OCI-LY3 (cell line): ENCODE measurements around the gene SH2D5.
A peak's percentile ranks its signal among the peaks of the same experiment; 100 is the strongest.

Experiments
- H2AFZ ChIP-seq: fragments of 200-600, 300-600 bp; shearing (Covaris generic); 2 replicates; pipeline ENCODE4 v1.6.0; 2014; ENCODE audit warnings: antibody characterized with exemption, low read depth, low read length
- H3K27ac ChIP-seq: fragments of 200-600, 300-600 bp; sonication (generic); 2 replicates; pipeline ENCODE4 v1.5.1; 2014; ENCODE audit warnings: mild to moderate bottlenecking, low read length, moderate library complexity, mixed read lengths
- H3K27me3 ChIP-seq: fragments of 200-600, 300-600 bp; sonication (generic); 2 replicates; pipeline ENCODE4 v1.6.1; 2014; ENCODE audit warnings: low read depth, low read length, mixed read lengths
- H3K36me3 ChIP-seq: fragments of 200-600, 300-600 bp; sonication (generic); replicated peaks from 2 replicates; pipeline ENCODE3; 2014; ENCODE audit warnings: low read depth, low read length, mixed read lengths
- H3K4me1 ChIP-seq: fragments of 300-600, 200-600 bp; sonication (generic); 2 replicates; pipeline ENCODE4 v1.6.1; 2014; ENCODE audit warnings: low read length, mixed read lengths
- H3K4me2 ChIP-seq: fragments of 200-600, 300-600 bp; sonication (generic); 2 replicates; pipeline ENCODE4 v1.6.1; 2014; ENCODE audit warnings: low read length, mixed read lengths
- H3K4me3 ChIP-seq: fragments of 300-600, 200-600 bp; sonication (generic); 2 replicates; pipeline ENCODE4 v1.5.1; 2014; ENCODE audit warnings: antibody characterized with exemption, mild to moderate bottlenecking, low read length, moderate library complexity
- H3K79me2 ChIP-seq: fragments of 300-600, 200-600 bp; shearing (Covaris generic); 2 replicates; pipeline ENCODE4 v1.6.1; 2014; ENCODE audit warnings: mild to moderate bottlenecking, low read length, mixed read lengths
- H3K9ac ChIP-seq: fragments of 300-600, 200-600 bp; shearing (Covaris generic); 2 replicates; pipeline ENCODE4 v1.6.0; 2014; ENCODE audit warnings: mild to moderate bottlenecking, low read length, moderate library complexity
- H3K9me3 ChIP-seq: fragments of 200-600, 300-600 bp; shearing (Covaris generic); 2 replicates; pipeline ENCODE4 v1.6.1; 2014; ENCODE audit warnings: low read length, mixed read lengths; ENCODE audit not compliant: insufficient read depth
- H4K20me1 ChIP-seq: fragments of 200-600, 300-600 bp; sonication (generic); 2 replicates; pipeline ENCODE4 v1.6.1; 2016; ENCODE audit warnings: low read length, mixed read lengths; ENCODE audit not compliant: insufficient read depth
- EZH2phosphoT487 ChIP-seq: fragments of 200-600 bp; shearing (Covaris generic); IDR thresholded peaks from 2 replicates; pipeline ENCODE4 v1.6.1; 2018; ENCODE audit warnings: antibody characterized with exemption, mixed run types, low read depth
- TF ChIP-seq, protein P1 (sequence below): fragments of 200-600, 300-600 bp; sonication (generic); IDR thresholded peaks from 2 replicates; pipeline ENCODE4 v1.5.1; 2014; ENCODE audit warnings: antibody characterized with exemption, low read length, low read depth

SH2D5 gene

DNA sequence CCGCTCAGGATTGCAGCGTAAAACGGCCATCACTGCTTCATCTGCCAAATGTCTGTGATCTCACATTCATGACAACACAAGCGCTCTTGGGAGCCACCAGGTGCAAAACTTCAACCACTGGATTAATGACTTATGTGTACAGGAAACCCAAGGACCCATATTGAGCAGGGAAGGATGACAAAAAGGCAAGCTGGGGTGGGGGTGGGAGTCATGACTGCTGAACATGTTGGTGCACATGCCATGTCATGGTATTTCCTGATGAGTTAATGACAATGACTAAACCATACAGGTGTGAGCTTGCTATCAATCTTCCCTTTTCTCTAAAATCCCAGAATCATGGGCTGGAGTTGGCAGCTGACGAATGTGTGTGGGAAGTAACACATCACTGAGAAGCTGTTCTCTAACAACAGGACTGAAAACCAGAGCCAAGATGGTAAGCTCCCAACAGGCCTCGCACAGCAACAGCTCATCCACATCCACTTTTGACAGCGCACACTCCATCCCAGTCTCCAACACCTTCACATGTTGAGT, 3.1 kb upstream of the SH2D5 start:
- Histone ChIP-seq H4K20me1 (no peaks in the 10 kb centered on the region), H3K4me1 (peaks cover 8% of the 10 kb centered on the region), H3K79me2 (no peaks in the 10 kb centered on the region), H3K27ac (no peak overlapping the region), H2AFZ (no peak overlapping the region), H3K9me3 (no peaks in the 10 kb centered on the region), H3K27me3 (peaks cover 9% of the 10 kb centered on the region), H3K4me3 (no peak overlapping the region), H3K36me3 (peaks cover 14% of the 10 kb centered on the region), H3K4me2 (no peak overlapping the region), H3K9ac (no peak overlapping the region)
- TF ChIP-seq EZH2phosphoT487 = no peak
- TF ChIP-seq, protein P1, sequence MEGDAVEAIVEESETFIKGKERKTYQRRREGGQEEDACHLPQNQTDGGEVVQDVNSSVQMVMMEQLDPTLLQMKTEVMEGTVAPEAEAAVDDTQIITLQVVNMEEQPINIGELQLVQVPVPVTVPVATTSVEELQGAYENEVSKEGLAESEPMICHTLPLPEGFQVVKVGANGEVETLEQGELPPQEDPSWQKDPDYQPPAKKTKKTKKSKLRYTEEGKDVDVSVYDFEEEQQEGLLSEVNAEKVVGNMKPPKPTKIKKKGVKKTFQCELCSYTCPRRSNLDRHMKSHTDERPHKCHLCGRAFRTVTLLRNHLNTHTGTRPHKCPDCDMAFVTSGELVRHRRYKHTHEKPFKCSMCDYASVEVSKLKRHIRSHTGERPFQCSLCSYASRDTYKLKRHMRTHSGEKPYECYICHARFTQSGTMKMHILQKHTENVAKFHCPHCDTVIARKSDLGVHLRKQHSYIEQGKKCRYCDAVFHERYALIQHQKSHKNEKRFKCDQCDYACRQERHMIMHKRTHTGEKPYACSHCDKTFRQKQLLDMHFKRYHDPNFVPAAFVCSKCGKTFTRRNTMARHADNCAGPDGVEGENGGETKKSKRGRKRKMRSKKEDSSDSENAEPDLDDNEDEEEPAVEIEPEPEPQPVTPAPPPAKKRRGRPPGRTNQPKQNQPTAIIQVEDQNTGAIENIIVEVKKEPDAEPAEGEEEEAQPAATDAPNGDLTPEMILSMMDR = no peak

DNA sequence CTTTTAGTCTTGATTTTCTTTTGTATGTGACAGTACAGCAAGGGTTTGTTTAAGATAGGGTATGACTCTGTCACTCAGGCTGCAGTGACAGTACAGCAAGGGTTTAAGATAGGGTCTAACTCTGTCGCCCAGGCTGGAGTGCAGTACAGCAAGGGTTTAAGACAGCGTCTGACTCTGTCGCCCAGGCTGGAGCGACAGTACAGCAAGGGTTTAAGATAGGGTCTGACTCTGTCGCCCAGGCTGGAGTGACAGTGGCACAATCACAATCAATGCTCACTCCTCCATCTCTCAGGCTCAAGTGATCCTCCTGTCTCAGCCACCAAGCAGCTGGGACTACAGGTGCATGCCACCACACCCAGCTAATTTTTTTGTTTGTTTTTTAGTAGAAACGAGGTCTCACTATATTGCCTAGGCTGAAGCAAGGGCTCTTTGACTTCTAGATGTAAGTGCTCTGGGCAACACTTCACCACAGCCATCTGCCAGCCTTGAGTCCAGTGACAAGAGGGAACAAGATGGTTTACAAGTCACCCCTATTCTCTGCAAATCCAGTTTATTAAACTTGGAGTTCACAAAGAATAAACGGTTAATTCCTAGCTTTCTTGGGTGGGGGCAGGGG, 965 bp upstream of the SH2D5 start:
- Histone ChIP-seq H3K79me2 (no peaks in the 10 kb centered on the region), H3K9me3 (no peaks in the 10 kb centered on the region), H4K20me1 (no peaks in the 10 kb centered on the region), H3K27ac (0 out of 2 replicates have a peak overlapping the region, but pooled peaks have one; percentile 11), H3K27me3 (peaks cover 19% of the 10 kb centered on the region), H3K4me2 (peak overlapping the region; percentile 99), H3K36me3 (peaks cover 6% of the 10 kb centered on the region), H3K4me3 (peak overlapping the region; percentile 82), H2AFZ (0 out of 2 replicates have a peak overlapping the region, but pooled peaks have one; percentile 37), H3K9ac (peak overlapping the region; percentile 53), H3K4me1 (peaks cover 8% of the 10 kb centered on the region)
- TF ChIP-seq, protein P1 = no peak
- no peak for TF ChIP-seq EZH2phosphoT487

DNA sequence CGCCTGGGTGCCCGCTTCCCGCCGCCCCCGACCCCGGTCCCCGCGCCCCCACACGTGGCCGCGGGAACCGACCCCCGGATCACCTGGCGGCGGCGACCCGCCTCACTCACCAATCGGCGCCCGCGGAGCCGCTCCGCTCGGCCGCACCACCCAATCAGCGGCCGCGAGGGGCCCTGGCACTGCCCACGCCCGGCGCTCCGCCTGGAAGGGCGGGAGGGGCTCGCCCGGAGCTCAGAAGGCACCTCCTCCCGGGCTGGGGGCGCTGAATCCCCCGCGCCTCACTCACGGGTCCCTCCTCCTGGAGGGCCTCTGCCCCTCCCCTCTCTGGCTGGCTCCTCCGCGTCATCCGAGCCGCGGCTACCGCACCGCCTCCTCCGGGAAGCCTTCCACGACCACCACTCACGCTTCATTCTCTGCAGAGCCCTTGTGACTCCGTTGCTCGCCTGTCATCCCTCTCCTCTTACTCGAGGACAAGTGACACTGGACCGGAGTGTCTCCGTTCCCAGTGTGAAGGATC, 374 bp downstream of the SH2D5 start:
- H4K20me1 ChIP-seq = no peaks in the 10 kb centered on the region
- no peaks in the 10 kb centered on the region for H3K79me2 ChIP-seq
- no peak overlapping the region for H3K27ac ChIP-seq
- H3K4me3 ChIP-seq = peak overlapping the region; percentile 82
- peaks cover 8% of the 10 kb centered on the region for H3K4me1 ChIP-seq
- H3K9ac ChIP-seq = peak overlapping the region; percentile 53
- H2AFZ ChIP-seq = peak overlapping the region; percentile 37; the same call in 1 of the 2 replicates
- no peaks in the 10 kb centered on the region for H3K9me3 ChIP-seq
- TF ChIP-seq, protein P1 = no peak
- TF ChIP-seq EZH2phosphoT487 = no peak
- peak overlapping the region; percentile 99 for H3K4me2 ChIP-seq
- peaks cover 19% of the 10 kb centered on the region for H3K27me3 ChIP-seq
- no peaks in the 10 kb centered on the region for H3K36me3 ChIP-seq

DNA sequence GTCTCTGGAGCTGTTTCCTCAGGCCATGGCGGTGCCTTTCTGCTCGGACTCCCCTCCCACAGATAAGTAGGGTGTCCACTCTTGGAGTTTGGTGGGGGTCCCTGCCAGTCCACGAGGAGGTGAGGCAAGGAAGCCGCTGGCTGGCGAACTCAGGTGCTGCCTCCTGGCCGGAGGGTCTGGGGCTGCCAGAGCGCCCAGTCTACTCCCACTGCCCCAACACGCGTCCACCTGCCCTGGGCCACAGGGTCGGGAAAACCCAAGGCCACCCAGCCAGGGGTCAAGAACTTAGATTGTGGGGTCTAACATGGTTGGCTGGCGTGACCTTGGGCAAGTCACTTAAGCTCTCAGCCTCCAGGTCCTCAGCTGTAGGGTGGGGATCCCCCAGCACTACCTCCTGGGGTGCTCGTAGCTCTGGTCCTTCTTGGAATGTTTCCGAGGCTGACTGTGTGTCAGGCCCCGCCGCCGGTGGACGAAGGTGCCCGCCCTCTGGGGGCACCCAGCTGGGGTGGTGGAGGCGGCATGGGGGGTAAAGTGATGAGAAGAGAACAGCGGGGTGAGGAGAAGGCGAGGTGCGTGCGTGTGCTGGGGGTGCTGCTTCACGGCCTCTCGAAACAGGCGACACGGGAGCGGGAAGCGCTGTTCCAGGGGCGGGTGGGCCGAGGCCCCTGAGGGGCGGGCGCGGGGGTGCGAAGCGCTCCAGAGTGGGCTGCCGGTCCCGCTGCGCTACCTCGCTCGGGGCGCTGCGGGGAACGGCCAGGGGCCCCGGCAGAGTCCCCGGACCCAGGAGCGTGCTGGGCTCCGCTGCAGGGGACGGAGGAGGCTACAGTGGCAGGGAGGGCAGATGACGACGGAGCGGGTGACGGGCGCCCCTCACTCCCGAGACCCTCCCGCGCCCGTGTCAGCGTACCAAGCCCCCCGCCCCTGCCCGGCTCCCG, 1.2 kb downstream of the SH2D5 start:
- TF ChIP-seq, protein P1 = no peak
- TF ChIP-seq EZH2phosphoT487 = no peak

More for the DNA sequence above, 1.2 kb downstream of the SH2D5 start:
- Histone ChIP-seq H3K4me2 (peak overlapping the region; percentile 99), H3K27me3 (peaks cover 19% of the 10 kb centered on the region), H3K4me3 (peak overlapping the region; percentile 82), H3K27ac (no peak overlapping the region), H3K9ac (peak overlapping the region; percentile 37; the same call in 1 of the 2 replicates), H2AFZ (no peak overlapping the region; the same call in 1 of the 2 replicates), H3K9me3 (no peaks in the 10 kb centered on the region), H3K79me2 (no peaks in the 10 kb centered on the region), H3K4me1 (peaks cover 8% of the 10 kb centered on the region), H3K36me3 (no peaks in the 10 kb centered on the region), H4K20me1 (no peaks in the 10 kb centered on the region)
